K562 (cell line): ENCODE measurements around the gene ZNF442. TPM values are rescaled to one million over a fixed set of nuclear protein-coding genes. Genes with fewer than 3 reads are reported as not detected.

Experiments used
- CREM ChIP-seq: IDR thresholded peaks from 2 replicates; pipeline ENCODE4 v1.6.1; 2014; ENCODE audit warnings: antibody characterized with exemption, low read depth
- MTA2 ChIP-seq: fragments of 450-650 bp; IDR thresholded peaks from 2 replicates; pipeline ENCODE4 v1.6.1; 2016; ENCODE audit warnings: low read depth
- PHF20 ChIP-seq: fragments of 450-650 bp; IDR thresholded peaks from 2 replicates; pipeline ENCODE4 v1.6.1; 2018; ENCODE audit not compliant: partially characterized antibody
- POLR2B ChIP-seq: fragments of 450-650 bp; IDR thresholded peaks from 2 replicates; pipeline ENCODE4 v1.6.1; 2018; ENCODE audit warnings: low read depth; ENCODE audit not compliant: partially characterized antibody
- POLR3G ChIP-seq: IDR thresholded peaks from 2 replicates; pipeline ENCODE4 v1.6.1; 2011; ENCODE audit not compliant: insufficient read length, insufficient replicate concordance; ENCODE audit errors: extremely low read depth
- PPARD ChIP-seq: fragments of 250-450 bp; sonication (Bioruptor Pico); IDR thresholded peaks from 2 replicates; pipeline ENCODE4 v1.8.0; 2022; ENCODE audit warnings: inconsistent platforms, mild to moderate bottlenecking, moderate library complexity
- SMARCA5 ChIP-seq: fragments of 450-650 bp; IDR thresholded peaks from 2 replicates; pipeline ENCODE4 v1.6.1; 2016
- U2AF2 ChIP-seq: fragments of 200-400 bp; formaldehyde crosslinking; optimal IDR thresholded peaks from 2 replicates; pipeline ENCODE3; 2017; ENCODE audit warnings: low read depth, mild to moderate bottlenecking, low read length
- polyA plus RNA-seq, 8 experiments: library from polyadenylated mRNA; depleted of rRNA in 4 of 8; stranded (reverse) in 5 of 8; unstranded in 3 of 8; fragments of >200 nt; fragmentation: Nextera tagmentation in 2 of 8; fragmentation: Illumina TruSeq in 1 of 8; extraction: Ambion mirVana in 2 of 8; extraction: Trizol in 1 of 8; gene quantifications; 2 replicates each; pipeline versions ENCODE4 v1.2.1 to v1.2.3, GENCODE V29; 2011 to 2014; ENCODE audit warnings: inconsistent platforms in 1 of 8, missing spikeins in 1 of 8
- total RNA-seq, 7 experiments: library from RNA; depleted of rRNA in 6 of 7; stranded (reverse); fragments of >200 nt in 6 of 7; fragmentation: Illumina TruSeq in 2 of 7; extraction: Trizol in 2 of 7; gene quantifications; 2 replicates each; pipeline versions ENCODE4 v1.2.1 to v1.2.3, GENCODE V29; 2011 to 2021; ENCODE audit warnings: low replicate concordance in 1 of 7
- TF ChIP-seq, protein P1 (sequence below): sonication (generic); formaldehyde crosslinking; IDR thresholded peaks from 2 replicates; pipeline ENCODE4 v1.8.0; 2023; ENCODE audit warnings: mild to moderate bottlenecking, missing genetic modification reagents
- TF ChIP-seq, protein P2 (sequence below): fragments of 250-450 bp; sonication (Bioruptor Pico); IDR thresholded peaks from 2 replicates; pipeline ENCODE4 v1.5.0; 2021; ENCODE audit warnings: mild to moderate bottlenecking, moderate library complexity

The ZNF442 gene
- total and polyA plus RNA-seq, 9 of the 15 experiments (the other 6 are each of a cell fraction or from before 2014, with no cell fraction given): 1.7 to 7.0 (median 4.1) TPM

DNA sequence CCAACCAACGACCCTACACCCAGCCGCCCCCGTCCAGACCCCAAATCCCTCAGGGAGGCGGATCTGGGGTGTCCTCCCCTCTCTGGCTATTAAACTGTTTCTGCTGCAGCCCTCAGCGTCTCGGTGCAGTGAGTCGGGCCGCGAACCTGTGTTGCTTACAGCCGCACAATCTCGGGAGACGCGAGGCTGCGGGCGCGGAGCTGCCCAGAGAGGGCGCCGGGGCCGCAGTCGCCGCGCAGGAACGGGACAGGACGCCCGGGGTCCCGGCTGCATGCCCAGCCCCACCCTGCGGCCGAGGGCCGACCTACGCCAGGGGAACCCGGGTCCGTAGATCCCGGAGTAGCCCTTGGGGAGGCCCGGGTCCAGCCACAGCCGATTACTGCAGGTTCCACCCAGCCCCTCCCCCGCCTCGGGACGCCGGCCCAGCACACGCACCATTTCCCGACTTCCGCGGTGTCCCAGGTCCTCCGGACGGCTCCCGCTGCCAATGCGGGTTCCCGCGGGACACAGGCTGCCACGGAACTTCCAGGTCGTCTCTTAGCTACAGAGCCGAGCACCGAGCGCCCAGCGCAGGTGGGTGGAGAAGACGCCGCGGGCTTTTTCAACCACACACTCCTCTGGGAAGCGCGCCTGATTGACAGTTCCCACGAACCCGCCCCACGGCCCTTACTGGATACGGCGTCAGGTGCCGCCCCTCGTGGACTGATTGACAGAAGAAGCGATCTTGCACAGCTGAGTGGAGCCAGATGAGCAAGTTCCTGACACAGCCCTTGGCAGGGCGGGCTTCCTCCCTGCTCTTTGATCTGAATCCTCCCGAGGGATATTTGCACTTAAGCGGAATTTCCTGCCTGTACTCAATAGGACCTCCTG is 35.4 kb upstream of the ZNF442 start, which contains the start of gene ZNF799 (continued):
- TF ChIP-seq PPARD (CRISPR knock-in tag): no peak
- peak; percentile 48 for TF ChIP-seq POLR2B
- TF ChIP-seq POLR3G: no peak
- TF ChIP-seq CREM: 0 out of 2 replicates have a peak, but pooled peaks have one; percentile 2
- no peak for TF ChIP-seq MTA2
- TF ChIP-seq, protein P1, sequence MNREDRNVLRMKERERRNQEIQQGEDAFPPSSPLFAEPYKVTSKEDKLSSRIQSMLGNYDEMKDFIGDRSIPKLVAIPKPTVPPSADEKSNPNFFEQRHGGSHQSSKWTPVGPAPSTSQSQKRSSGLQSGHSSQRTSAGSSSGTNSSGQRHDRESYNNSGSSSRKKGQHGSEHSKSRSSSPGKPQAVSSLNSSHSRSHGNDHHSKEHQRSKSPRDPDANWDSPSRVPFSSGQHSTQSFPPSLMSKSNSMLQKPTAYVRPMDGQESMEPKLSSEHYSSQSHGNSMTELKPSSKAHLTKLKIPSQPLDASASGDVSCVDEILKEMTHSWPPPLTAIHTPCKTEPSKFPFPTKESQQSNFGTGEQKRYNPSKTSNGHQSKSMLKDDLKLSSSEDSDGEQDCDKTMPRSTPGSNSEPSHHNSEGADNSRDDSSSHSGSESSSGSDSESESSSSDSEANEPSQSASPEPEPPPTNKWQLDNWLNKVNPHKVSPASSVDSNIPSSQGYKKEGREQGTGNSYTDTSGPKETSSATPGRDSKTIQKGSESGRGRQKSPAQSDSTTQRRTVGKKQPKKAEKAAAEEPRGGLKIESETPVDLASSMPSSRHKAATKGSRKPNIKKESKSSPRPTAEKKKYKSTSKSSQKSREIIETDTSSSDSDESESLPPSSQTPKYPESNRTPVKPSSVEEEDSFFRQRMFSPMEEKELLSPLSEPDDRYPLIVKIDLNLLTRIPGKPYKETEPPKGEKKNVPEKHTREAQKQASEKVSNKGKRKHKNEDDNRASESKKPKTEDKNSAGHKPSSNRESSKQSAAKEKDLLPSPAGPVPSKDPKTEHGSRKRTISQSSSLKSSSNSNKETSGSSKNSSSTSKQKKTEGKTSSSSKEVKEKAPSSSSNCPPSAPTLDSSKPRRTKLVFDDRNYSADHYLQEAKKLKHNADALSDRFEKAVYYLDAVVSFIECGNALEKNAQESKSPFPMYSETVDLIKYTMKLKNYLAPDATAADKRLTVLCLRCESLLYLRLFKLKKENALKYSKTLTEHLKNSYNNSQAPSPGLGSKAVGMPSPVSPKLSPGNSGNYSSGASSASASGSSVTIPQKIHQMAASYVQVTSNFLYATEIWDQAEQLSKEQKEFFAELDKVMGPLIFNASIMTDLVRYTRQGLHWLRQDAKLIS (CRISPR knock-in tag): peak; percentile 76; the same call in 1 of the 2 replicates
- no peak for TF ChIP-seq U2AF2
- no peak for TF ChIP-seq SMARCA5
- TF ChIP-seq PHF20: peak; percentile 61
- TF ChIP-seq, protein P2, sequence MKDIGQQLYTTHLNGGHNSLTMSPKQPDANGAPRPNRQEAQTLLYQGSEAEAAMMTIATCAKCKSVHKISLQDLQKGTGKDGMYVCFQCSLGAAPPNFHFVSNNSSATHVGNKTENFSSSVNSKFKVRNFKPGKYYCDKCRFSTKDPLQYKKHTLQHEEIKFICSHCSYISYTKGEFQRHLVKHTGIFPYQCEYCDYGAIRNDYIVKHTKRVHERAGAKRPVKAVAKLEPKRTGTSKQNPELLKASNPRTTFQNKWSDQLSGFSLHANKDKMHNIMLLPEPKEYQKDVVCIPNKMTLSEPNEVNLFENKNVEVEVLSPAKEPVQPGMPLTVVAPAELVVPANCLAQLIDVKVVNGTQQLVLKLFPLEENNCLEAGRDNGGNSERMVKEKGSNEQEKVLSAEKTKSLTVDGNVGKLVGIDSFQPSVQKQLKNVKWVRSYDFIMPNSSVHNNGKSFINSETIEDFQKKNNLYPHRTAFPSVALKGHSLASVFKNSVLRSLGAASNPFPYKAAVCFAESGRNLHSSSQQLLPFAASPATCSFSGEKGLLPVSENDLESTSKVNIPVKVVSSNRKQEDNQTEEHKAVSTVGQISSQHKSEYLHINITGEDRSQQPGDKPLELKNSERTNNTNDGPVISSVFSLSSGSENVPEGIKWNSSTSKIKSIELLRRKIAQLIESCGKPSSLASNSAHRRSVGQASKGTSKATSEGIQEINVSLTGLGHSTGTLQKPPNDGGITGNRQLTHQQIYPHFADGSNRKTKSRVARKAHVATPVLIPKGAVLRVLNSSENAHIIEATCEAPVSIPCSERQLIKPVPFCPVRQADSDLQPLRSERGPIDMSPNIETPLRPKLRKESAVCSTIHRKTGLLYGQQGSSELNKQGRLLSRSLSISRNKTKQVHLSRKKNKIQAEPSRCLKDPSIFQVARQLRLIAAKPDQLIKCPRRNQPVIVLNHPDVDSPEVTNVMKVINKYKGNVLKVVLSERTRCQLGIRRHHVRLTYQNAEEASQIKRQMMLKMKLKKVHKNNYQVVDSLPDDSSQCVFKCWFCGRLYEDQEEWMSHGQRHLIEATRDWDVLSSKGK (CRISPR knock-in tag): no peak
